Erythroblast (primary cell): ENCODE results near the gene PHF21B.

Experiments used
- GATA1 ChIP-seq: IDR thresholded peaks from 2 replicates; pipeline ENCODE4 v1.6.1; 2011; ENCODE audit warnings: low read depth, mild to moderate bottlenecking, control low read depth, low read length, moderate library complexity
- POLR2A ChIP-seq: IDR thresholded peaks from 2 replicates; pipeline ENCODE4 v1.6.1; 2011; ENCODE audit warnings: mild to moderate bottlenecking, low read length

- TF ChIP-seq POLR2A, result no peak
- TF ChIP-seq GATA1, result no peak
These were observed 162.4 kb downstream of the PHF21B start for GRCh38 chr22:44847380-44847779.
